ENCODE results near the gene TEX14. TPM values are rescaled to one million over a fixed set of nuclear protein-coding genes. Genes with fewer than 3 reads are reported as not detected.

The TEX14 gene
- total and polyA plus RNA-seq, 2 donors (not counting 3 experiments of a cell fraction or from before 2014, with no cell fraction given): 0.10 TPM; not detected in 1

DNA sequence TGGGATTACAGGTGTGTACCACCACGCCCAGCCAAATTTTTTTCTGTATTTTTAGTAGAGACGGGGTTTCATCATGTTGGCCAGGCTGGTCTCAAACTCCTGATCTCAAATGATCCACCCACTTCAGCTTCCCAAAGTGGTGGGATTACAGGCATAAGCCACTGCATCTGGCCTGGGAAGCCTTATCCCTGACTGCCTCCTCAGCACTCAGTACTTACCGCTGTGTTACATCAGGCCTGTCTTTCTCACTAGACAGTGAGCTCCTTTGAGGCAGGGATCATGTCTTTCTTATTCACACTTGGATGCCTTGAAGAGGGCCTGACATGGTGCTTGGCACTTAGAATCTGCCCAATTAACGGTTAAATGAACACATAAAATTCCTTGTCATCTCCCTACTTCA is 121.1 kb downstream of the TEX14 start:
- no peaks in the 10 kb centered on the region for H3K9me1 ChIP-seq (replicated peaks; ENCODE audit: control insufficient read depth, extremely low read depth, insufficient read depth, low read length)
- no peaks in the 10 kb centered on the region for H3K79me2 ChIP-seq (ENCODE audit: control insufficient read depth, insufficient read depth, low read length)
- no peak overlapping the region for H3K4me3 ChIP-seq (replicated peaks in 1 of 3; ENCODE audit: insufficient read depth in 1 of 3, low read depth in 1 of 3, low read length in 3 of 3)
- intact Hi-C loops (cut with micrococcal nuclease): no loop called here
- CTCF ChIA-PET: interaction anchor here (1.1 kb wide), 1 partner anchor 10 kb away, joined by 4 read pairs; no protein-coding TSS in a partner anchor
- H3K9ac ChIP-seq (replicated peaks; ENCODE audit: extremely low read depth, insufficient read depth, low read length): no peak overlapping the region
- H3K27me3 ChIP-seq (ENCODE audit: control insufficient read depth in 2 of 2, insufficient read depth in 2 of 2, low read length in 2 of 2): peaks cover 3% of the 10 kb centered on the region in 2 experiments
- no peaks in the 10 kb centered on the region for H3K9me3 ChIP-seq (replicated peaks; ENCODE audit: control insufficient read depth, insufficient read depth, low read length)
- DNase-seq (ENCODE audit: low read depth, low spot score) (no peak), FAIRE-seq (no peak)
- no peaks in the 10 kb centered on the region for H3K4me1 ChIP-seq (ENCODE audit: control insufficient read depth, extremely low read depth, insufficient read depth, low read length)
- no TSS peak for BruUV-seq (replicated peaks)
- no peak overlapping the region for H2AFZ ChIP-seq (ENCODE audit: low read depth, low read length)
- H3K27ac ChIP-seq (ENCODE audit: insufficient read depth, low read depth, low read length): no peak overlapping the region
- no peaks in the 10 kb centered on the region for H4K20me1 ChIP-seq (replicated peaks; ENCODE audit: control insufficient read depth, extremely low read depth, insufficient read depth, low read length)
- dilution Hi-C loops (cut with MboI; ENCODE audit: extremely low pct_ligation_motif_present, low sequenced_read_pairs): no loop called here
- no peak for TF ChIP-seq POLR2AphosphoS5 (IDR thresholded peaks at IDR 0.05; ENCODE audit: insufficient read depth, low read depth, low read length)
- TF ChIP-seq JUN (IDR thresholded peaks at IDR 0.05; ENCODE audit: borderline replicate concordance, insufficient read depth, insufficient read length, low read depth): no peak
- no peak for TF ChIP-seq GATA2 (IDR thresholded peaks at IDR 0.05; ENCODE audit: insufficient read depth, insufficient read length, low read depth, low read length)
- TF ChIP-seq, protein P1, sequence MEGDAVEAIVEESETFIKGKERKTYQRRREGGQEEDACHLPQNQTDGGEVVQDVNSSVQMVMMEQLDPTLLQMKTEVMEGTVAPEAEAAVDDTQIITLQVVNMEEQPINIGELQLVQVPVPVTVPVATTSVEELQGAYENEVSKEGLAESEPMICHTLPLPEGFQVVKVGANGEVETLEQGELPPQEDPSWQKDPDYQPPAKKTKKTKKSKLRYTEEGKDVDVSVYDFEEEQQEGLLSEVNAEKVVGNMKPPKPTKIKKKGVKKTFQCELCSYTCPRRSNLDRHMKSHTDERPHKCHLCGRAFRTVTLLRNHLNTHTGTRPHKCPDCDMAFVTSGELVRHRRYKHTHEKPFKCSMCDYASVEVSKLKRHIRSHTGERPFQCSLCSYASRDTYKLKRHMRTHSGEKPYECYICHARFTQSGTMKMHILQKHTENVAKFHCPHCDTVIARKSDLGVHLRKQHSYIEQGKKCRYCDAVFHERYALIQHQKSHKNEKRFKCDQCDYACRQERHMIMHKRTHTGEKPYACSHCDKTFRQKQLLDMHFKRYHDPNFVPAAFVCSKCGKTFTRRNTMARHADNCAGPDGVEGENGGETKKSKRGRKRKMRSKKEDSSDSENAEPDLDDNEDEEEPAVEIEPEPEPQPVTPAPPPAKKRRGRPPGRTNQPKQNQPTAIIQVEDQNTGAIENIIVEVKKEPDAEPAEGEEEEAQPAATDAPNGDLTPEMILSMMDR (IDR thresholded peaks at IDR 0.05; ENCODE audit: extremely low read depth in 1 of 2, insufficient read depth in 1 of 2, low read depth in 1 of 2, low read length in 2 of 2): no peak
- TF ChIP-seq, protein P2, sequence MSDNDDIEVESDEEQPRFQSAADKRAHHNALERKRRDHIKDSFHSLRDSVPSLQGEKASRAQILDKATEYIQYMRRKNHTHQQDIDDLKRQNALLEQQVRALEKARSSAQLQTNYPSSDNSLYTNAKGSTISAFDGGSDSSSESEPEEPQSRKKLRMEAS (IDR thresholded peaks at IDR 0.05; ENCODE audit: insufficient read depth, insufficient read length): no peak
- TF ChIP-seq POLR2A (IDR thresholded peaks at IDR 0.05; ENCODE audit: low read depth, low read length): no peak
- no peak for TF ChIP-seq EZH2 (IDR thresholded peaks at IDR 0.05; ENCODE audit: borderline replicate concordance, low read depth, low read length, severe bottlenecking)
- TF ChIP-seq MYC (IDR thresholded peaks at IDR 0.05; ENCODE audit: low read depth, low read length): no peak
- no peak for TF ChIP-seq FOS (IDR thresholded peaks at IDR 0.05; ENCODE audit: borderline replicate concordance, insufficient read depth, low read length)
- POLR2A ChIA-PET: no interaction called here
- H3K36me3 ChIP-seq (ENCODE audit: control insufficient read depth in 2 of 2, extremely low read depth in 1 of 2, insufficient read depth in 2 of 2, low read length in 2 of 2): no peaks in the 10 kb centered on the region
- no peak overlapping the region for H3K4me2 ChIP-seq (ENCODE audit: insufficient read depth, low read length)

All from endothelial cell of umbilical vein (primary cell).